Liver (tissue), 8 donors: ENCODE results near the gene CCR5AS.

Experiments used
- DNase-seq: peaks from one replicate; pipeline ENCODE4 v3.0.0-alpha.2; 2017; ENCODE audit warnings: low spot score
- H3K27ac ChIP-seq, 2 donors: one replicate each; pipeline ENCODE4 v1.7.0; 2013; ENCODE audit warnings: inconsistent platforms in 2 of 2, low read length in 2 of 2, control low read depth in 1 of 2, low read depth in 1 of 2, mild to moderate bottlenecking in 1 of 2
- H3K27me3 ChIP-seq, 4 donors: one replicate each; pipeline versions ENCODE4 v1.6.1 to v1.7.0; 2013; ENCODE audit warnings: low read length in 3 of 4, inconsistent platforms in 1 of 4, mild to moderate bottlenecking in 1 of 4, moderate library complexity in 1 of 4; ENCODE audit not compliant: control insufficient read depth in 4 of 4, insufficient read depth in 4 of 4
- H3K36me3 ChIP-seq, 4 donors: one replicate each; pipeline versions ENCODE4 v1.6.1 to v1.7.0; 2013; ENCODE audit warnings: low read length in 3 of 4, mild to moderate bottlenecking in 3 of 4, low read depth in 1 of 4, moderate library complexity in 1 of 4; ENCODE audit not compliant: control insufficient read depth in 4 of 4, insufficient read depth in 3 of 4
- H3K4me1 ChIP-seq, 4 donors: one replicate each; pipeline versions ENCODE4 v1.6.1 to v1.7.0; 2013; ENCODE audit warnings: low read length in 3 of 4, mild to moderate bottlenecking in 3 of 4, moderate library complexity in 1 of 4; ENCODE audit not compliant: control insufficient read depth in 4 of 4, insufficient read depth in 4 of 4
- H3K4me3 ChIP-seq, 3 donors: one replicate each; pipeline versions ENCODE4 v1.6.1 to v1.7.0; 2013; ENCODE audit warnings: low read length in 3 of 3, control low read depth in 1 of 3, low read depth in 1 of 3, mild to moderate bottlenecking in 1 of 3
- H3K9ac ChIP-seq, 2 donors: one replicate each; pipeline ENCODE4 v1.7.0; 2013; ENCODE audit warnings: low read length in 2 of 2, mild to moderate bottlenecking in 2 of 2, moderate library complexity in 2 of 2, control low read depth in 1 of 2, low read depth in 1 of 2
- H3K9me3 ChIP-seq, 4 donors: one replicate each; pipeline versions ENCODE4 v1.6.1 to v1.7.0; 2013; ENCODE audit warnings: low read length in 3 of 4; ENCODE audit not compliant: control insufficient read depth in 4 of 4
- CTCF ChIP-seq: fragments of 150-350 bp; IDR thresholded peaks from 2 replicates; pipeline ENCODE4 v1.5.1; 2017; ENCODE audit warnings: improper control_type of control experiment, low read depth, low read length; ENCODE audit not compliant: missing input control
- FOXA1 ChIP-seq: IDR thresholded peaks from 2 replicates; pipeline ENCODE4 v1.6.1; 2016; ENCODE audit warnings: antibody characterized with exemption
- FOXA2 ChIP-seq: IDR thresholded peaks from 2 replicates; pipeline ENCODE4 v1.6.1; 2016; ENCODE audit warnings: antibody characterized with exemption
- GABPA ChIP-seq, 2 donors: IDR thresholded peaks in 1 of 2; conservative IDR thresholded peaks in 1 of 2; 2 replicates each; pipeline ENCODE4 v1.6.1; 2016; ENCODE audit warnings: antibody characterized with exemption in 2 of 2, mild to moderate bottlenecking in 1 of 2, moderate library complexity in 1 of 2
- HNF4A ChIP-seq, 2 donors: conservative IDR thresholded peaks; 2 replicates each; pipeline ENCODE4 v1.6.1; 2016; ENCODE audit warnings: antibody characterized with exemption in 2 of 2, mild to moderate bottlenecking in 2 of 2
- HNF4G ChIP-seq: IDR thresholded peaks from 2 replicates; pipeline ENCODE4 v1.6.1; 2016; ENCODE audit warnings: antibody characterized with exemption
- JUND ChIP-seq, 2 donors: IDR thresholded peaks; 2 replicates each; pipeline ENCODE4 v1.6.1; 2016; ENCODE audit warnings: antibody characterized with exemption in 2 of 2
- NR2F2 ChIP-seq: IDR thresholded peaks from 2 replicates; pipeline ENCODE4 v1.6.1; 2016; ENCODE audit warnings: antibody characterized with exemption
- RAD21 ChIP-seq, 2 donors: IDR thresholded peaks; 2 replicates each; pipeline ENCODE4 v1.6.1; 2016; ENCODE audit warnings: antibody characterized with exemption in 2 of 2, mild to moderate bottlenecking in 2 of 2
- REST ChIP-seq: IDR thresholded peaks from 2 replicates; pipeline ENCODE4 v1.6.1; 2016; ENCODE audit warnings: antibody characterized with exemption, mild to moderate bottlenecking
- RXRA ChIP-seq, 2 donors: IDR thresholded peaks; 2 replicates each; pipeline ENCODE4 v1.6.1; 2017 to 2018; ENCODE audit warnings: antibody characterized with exemption in 2 of 2, mild to moderate bottlenecking in 1 of 2
- TAF1 ChIP-seq: conservative IDR thresholded peaks from 2 replicates; pipeline ENCODE4 v1.6.1; 2016; ENCODE audit warnings: antibody characterized with exemption, mild to moderate bottlenecking
- YY1 ChIP-seq: IDR thresholded peaks from 2 replicates; pipeline ENCODE4 v1.6.1; 2016; ENCODE audit warnings: antibody characterized with exemption, mild to moderate bottlenecking
- WGBS: extraction: QIAGEN DNeasy Blood & Tissue Kit; methylation state at CpG from one replicate; pipeline ENCODE4 v1.1.7; 2013; 5-methylcytosine and 5-hydroxymethylcytosine counted together
- TF ChIP-seq, protein P1 (sequence below): IDR thresholded peaks from 2 replicates; pipeline ENCODE4 v1.6.1; 2016; ENCODE audit warnings: antibody characterized with exemption
- TF ChIP-seq, protein P2 (sequence below): IDR thresholded peaks from 2 replicates; pipeline ENCODE4 v1.6.1; 2016; ENCODE audit warnings: antibody characterized with exemption
- donor health status: healthy.
- donor health status: healthy.
- donor health status: healthy.
- donor health status: healthy.
- donor health status: healthy.

Gene CCR5AS

GRCh38 chr3:46380471-46381221, 26.2 kb downstream of the CCR5AS start:
- Histone ChIP-seq H3K36me3 (no peaks in the 10 kb centered on the region), H3K27me3 (no peaks in the 10 kb centered on the region), H3K4me3 (no peak overlapping the region), H3K9ac (no peak overlapping the region), H3K4me1 (peaks cover 0 to 10% (median 9%) of the 10 kb centered on the region in 4 donors), H3K9me3 (no peaks in the 10 kb centered on the region), H3K27ac (peak overlapping the region; percentile 59 to 72)
- DNase-seq, result no peak
- TF ChIP-seq, protein P1, sequence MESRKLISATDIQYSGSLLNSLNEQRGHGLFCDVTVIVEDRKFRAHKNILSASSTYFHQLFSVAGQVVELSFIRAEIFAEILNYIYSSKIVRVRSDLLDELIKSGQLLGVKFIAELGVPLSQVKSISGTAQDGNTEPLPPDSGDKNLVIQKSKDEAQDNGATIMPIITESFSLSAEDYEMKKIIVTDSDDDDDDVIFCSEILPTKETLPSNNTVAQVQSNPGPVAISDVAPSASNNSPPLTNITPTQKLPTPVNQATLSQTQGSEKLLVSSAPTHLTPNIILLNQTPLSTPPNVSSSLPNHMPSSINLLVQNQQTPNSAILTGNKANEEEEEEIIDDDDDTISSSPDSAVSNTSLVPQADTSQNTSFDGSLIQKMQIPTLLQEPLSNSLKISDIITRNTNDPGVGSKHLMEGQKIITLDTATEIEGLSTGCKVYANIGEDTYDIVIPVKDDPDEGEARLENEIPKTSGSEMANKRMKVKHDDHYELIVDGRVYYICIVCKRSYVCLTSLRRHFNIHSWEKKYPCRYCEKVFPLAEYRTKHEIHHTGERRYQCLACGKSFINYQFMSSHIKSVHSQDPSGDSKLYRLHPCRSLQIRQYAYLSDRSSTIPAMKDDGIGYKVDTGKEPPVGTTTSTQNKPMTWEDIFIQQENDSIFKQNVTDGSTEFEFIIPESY, result no peak
- TF ChIP-seq HNF4G, result no peak
- TF ChIP-seq, protein P2, sequence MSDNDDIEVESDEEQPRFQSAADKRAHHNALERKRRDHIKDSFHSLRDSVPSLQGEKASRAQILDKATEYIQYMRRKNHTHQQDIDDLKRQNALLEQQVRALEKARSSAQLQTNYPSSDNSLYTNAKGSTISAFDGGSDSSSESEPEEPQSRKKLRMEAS, result no peak
- no peak for TF ChIP-seq GABPA (IDR thresholded peaks at IDR 0.05 in 1 of 2, conservative IDR thresholded peaks at IDR 0.05 in 1 of 2)
- no peak for TF ChIP-seq RXRA (IDR thresholded peaks at IDR 0.05)
- no peak for TF ChIP-seq HNF4A (conservative IDR thresholded peaks at IDR 0.05)
- no peak for TF ChIP-seq JUND (IDR thresholded peaks at IDR 0.05)
- no peak for TF ChIP-seq TAF1
- WGBS, result 78% methylated on average over 8 of the region's 8 CpGs

DNA sequence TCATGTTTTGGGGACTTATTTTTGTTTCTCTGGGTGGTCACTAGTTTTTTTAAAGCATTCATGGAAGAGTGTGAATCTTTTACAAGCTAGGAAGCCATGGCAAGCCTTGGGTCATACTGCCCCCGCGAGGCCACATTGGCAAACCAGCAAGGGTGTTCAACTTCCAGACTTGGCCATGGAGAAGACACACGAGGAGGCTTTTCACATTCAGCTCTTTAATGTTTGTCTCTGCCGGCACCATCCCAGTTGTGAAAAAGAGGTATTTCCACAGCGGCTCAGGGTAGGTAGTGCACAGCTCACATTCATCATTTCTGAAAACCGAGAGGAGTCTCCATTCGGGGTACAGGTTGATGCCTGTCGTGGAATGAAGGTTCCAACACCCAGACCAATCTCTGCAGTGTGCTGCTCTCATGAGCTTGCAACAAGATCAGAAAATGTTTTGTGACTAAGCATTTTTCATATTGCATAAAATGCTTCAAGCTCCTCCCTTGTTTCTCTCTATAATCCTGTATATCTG, 28.4 kb downstream of the CCR5AS start:
- peak; percentile 72 for DNase-seq
- Histone ChIP-seq H3K4me3 (no peak overlapping the region), H3K27ac (no peak overlapping the region), H3K4me1 (peaks cover 0 to 10% (median 7%) of the 10 kb centered on the region in 4 donors), H3K9me3 (no peaks in the 10 kb centered on the region), H3K36me3 (no peaks in the 10 kb centered on the region), H3K27me3 (peaks cover 0 to 5% (median 0%) of the 10 kb centered on the region in 4 donors), H3K9ac (no peak overlapping the region)
- TF ChIP-seq RAD21 (IDR thresholded peaks at IDR 0.05) (peak; percentile 78 to 83), YY1 (no peak), CTCF (peak; percentile 55)
- 42% methylated on average over 8 of the region's 8 CpGs for WGBS

DNA sequence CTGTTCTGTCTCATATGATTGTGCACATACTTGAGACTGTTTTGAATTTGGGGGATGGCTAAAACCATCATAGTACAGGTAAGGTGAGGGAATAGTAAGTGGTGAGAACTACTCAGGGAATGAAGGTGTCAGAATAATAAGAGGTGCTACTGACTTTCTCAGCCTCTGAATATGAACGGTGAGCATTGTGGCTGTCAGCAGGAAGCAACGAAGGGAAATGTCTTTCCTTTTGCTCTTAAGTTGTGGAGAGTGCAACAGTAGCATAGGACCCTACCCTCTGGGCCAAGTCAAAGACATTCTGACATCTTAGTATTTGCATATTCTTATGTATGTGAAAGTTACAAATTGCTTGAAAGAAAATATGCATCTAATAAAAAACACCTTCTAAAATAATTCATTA, 31.1 kb downstream of the CCR5AS start:
- peaks cover 0 to 7% (median 3%) of the 10 kb centered on the region in 4 donors for H3K4me1 ChIP-seq
- H3K27me3 ChIP-seq, result peaks cover 0 to 6% (median 0%) of the 10 kb centered on the region in 4 donors
- no peak overlapping the region for H3K27ac ChIP-seq
- WGBS, result 24% methylated on average over 2 of the region's 2 CpGs
- no peaks in the 10 kb centered on the region for H3K36me3 ChIP-seq
- no peak for DNase-seq
- H3K9me3 ChIP-seq, result no peaks in the 10 kb centered on the region
- H3K9ac ChIP-seq, result no peak overlapping the region
- H3K4me3 ChIP-seq, result no peak overlapping the region
- TF ChIP-seq FOXA2 (no peak), HNF4A (conservative IDR thresholded peaks at IDR 0.05) (no peak), HNF4G (no peak), RXRA (IDR thresholded peaks at IDR 0.05) (no peak), NR2F2 (no peak), RAD21 (IDR thresholded peaks at IDR 0.05) (no peak), REST (no peak), FOXA1 (no peak)
- TF ChIP-seq, protein P2, result no peak
- TF ChIP-seq, protein P1, result no peak
